ENCODE measurements around the gene DYNC1LI2. TPM values are rescaled to one million over a fixed set of nuclear protein-coding genes. Genes with fewer than 3 reads are reported as not detected.

DYNC1LI2 gene
- total RNA-seq, 1 experiment from 2014 or later = 45.7 TPM

GRCh38 chr16:66682271-66682670 is 69.1 kb downstream of the DYNC1LI2 start:
- peak; percentile 24 for DNase-seq (ENCODE audit: low read depth)
- in situ Hi-C loops (cut with HindIII; ENCODE audit: low pct_unique_long_range_greater_than_20kb, low sequenced_read_pairs) = no loop called here

GRCh38 chr16:66681676-66682075 is 69.7 kb downstream of the DYNC1LI2 start:
- in situ Hi-C loops (cut with HindIII; ENCODE audit: low pct_unique_long_range_greater_than_20kb, low sequenced_read_pairs) = no loop called here
- no peak for DNase-seq (ENCODE audit: low read depth)

DNA sequence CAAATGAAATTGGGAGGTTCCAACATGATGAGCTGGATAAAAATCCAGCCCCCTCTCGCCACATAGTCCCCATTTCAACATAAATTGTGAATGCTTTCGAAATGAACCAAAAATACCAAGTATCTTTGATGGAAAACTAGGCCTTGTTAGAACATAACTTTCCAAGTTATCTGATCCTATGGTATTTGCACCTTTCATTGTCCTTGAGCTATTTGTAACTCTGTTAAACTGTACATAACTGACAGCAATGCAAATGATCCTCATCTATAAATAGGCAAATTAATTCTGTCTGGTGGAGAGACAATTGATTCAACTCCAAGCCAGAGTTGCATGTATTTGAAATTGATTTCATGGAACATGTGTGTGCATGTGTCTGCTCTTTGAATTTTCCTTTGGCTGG is 73.1 kb downstream of the DYNC1LI2 start:
- in situ Hi-C loops (cut with HindIII; ENCODE audit: low pct_unique_long_range_greater_than_20kb, low sequenced_read_pairs) = no loop called here
- no peak for DNase-seq (ENCODE audit: low read depth)

DNA sequence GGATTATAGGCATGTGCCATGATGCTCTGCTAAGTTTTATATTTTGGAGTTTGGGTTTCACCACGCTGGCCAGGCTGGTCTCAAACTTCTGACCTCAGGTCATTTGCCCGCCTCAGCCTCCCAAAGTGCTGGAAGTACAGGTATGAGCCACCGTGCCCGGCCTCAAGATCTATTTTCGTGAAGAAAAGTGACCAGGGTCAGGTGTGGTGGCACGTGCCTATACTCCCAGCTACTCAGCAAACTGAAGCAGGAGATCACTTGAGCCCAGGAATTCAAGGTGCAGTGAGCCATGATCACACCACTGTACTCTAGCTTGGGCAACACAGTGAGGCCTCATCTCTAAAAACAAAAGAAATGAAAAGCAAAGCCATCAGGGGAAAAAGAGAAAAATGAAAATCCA is 73.6 kb downstream of the DYNC1LI2 start:
- in situ Hi-C loops (cut with HindIII; ENCODE audit: low pct_unique_long_range_greater_than_20kb, low sequenced_read_pairs) = no loop called here

GRCh38 chr16:66677179-66677578 is 74.2 kb downstream of the DYNC1LI2 start:
- in situ Hi-C loops (cut with HindIII; ENCODE audit: low pct_unique_long_range_greater_than_20kb, low sequenced_read_pairs) = no loop called here
- no peak for DNase-seq (ENCODE audit: low read depth)

More for the DNA sequence above, 73.6 kb downstream of the DYNC1LI2 start:
- DNase-seq (ENCODE audit: low read depth) = no peak

DNA sequence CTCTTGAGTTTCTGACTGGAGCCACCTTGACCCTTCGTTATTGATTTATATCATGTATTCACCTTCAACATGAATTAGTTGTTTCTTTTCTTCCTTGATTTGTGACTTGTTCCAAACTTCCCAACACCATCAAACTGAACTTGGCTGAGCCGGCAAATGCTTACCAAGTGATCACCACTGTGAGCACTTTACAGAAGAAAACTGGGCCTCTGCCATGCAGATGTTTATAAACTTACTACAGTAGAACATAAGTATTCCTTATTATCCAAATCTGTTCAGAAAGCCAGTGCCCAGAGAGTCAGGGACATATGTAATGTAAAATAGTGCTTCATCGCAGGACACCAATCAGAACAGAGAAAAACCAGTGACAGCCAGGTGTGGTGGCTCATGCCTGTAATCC is 74.8 kb downstream of the DYNC1LI2 start:
- in situ Hi-C loops (cut with HindIII; ENCODE audit: low pct_unique_long_range_greater_than_20kb, low sequenced_read_pairs) = no loop called here
- no peak for DNase-seq (ENCODE audit: low read depth)

- no peak for DNase-seq (ENCODE audit: low read depth)
Observed at GRCh38 chr16:66673691-66674090, 77.7 kb downstream of the DYNC1LI2 start.

More at GRCh38 chr16:66673691-66674090, 77.7 kb downstream of the DYNC1LI2 start:
- in situ Hi-C loops (cut with HindIII; ENCODE audit: low pct_unique_long_range_greater_than_20kb, low sequenced_read_pairs) = no loop called here

Other genes starting within 250 kb of the DYNC1LI2 start
- 18.2 and 20.6 TPM in 2 replicates for gene TK2, start 201.5 kb downstream of the DYNC1LI2 start, total RNA-seq (2014; rRNA removed; shearing (Covaris generic); ENCODE audit: low replicate concordance)
- gene CKLF, start 199.0 kb downstream of the DYNC1LI2 start, total RNA-seq (2014; rRNA removed; shearing (Covaris generic); ENCODE audit: low replicate concordance) = 128 and 135 TPM in 2 replicates
- gene CMTM1, start 185.2 kb downstream of the DYNC1LI2 start, total RNA-seq (2014; rRNA removed; shearing (Covaris generic); ENCODE audit: low replicate concordance) = 0.52 and 1.5 TPM in 2 replicates
- not detected in 2 replicates for gene CMTM2, start 172.1 kb downstream of the DYNC1LI2 start, total RNA-seq (2014; rRNA removed; shearing (Covaris generic); ENCODE audit: low replicate concordance)
- gene CMTM3, start 146.9 kb downstream of the DYNC1LI2 start, total RNA-seq (2014; rRNA removed; shearing (Covaris generic); ENCODE audit: low replicate concordance) = 46.9 and 68.3 TPM in 2 replicates
- 14.3 and 16.2 TPM in 2 replicates for gene CMTM4, start 54.9 kb downstream of the DYNC1LI2 start, total RNA-seq (2014; rRNA removed; shearing (Covaris generic); ENCODE audit: low replicate concordance)
- gene TERB1, start 50.0 kb upstream of the DYNC1LI2 start, total RNA-seq (2014; rRNA removed; shearing (Covaris generic); ENCODE audit: low replicate concordance) = not detected in 2 replicates
- gene NAE1, start 79.4 kb upstream of the DYNC1LI2 start, total RNA-seq (2014; rRNA removed; shearing (Covaris generic); ENCODE audit: low replicate concordance) = 87.0 and 133 TPM in 2 replicates
- not detected in 2 replicates for gene CA7, start 92.8 kb upstream of the DYNC1LI2 start, total RNA-seq (2014; rRNA removed; shearing (Covaris generic); ENCODE audit: low replicate concordance)
- gene PDP2, start 128.9 kb upstream of the DYNC1LI2 start, total RNA-seq (2014; rRNA removed; shearing (Covaris generic); ENCODE audit: low replicate concordance) = 2.5 and 3.1 TPM in 2 replicates
- gene CDH16, start 167.3 kb upstream of the DYNC1LI2 start, total RNA-seq (2014; rRNA removed; shearing (Covaris generic); ENCODE audit: low replicate concordance) = 33.9 and 56.1 TPM in 2 replicates
- 147 and 161 TPM in 2 replicates for gene RRAD, start 173.9 kb upstream of the DYNC1LI2 start, total RNA-seq (2014; rRNA removed; shearing (Covaris generic); ENCODE audit: low replicate concordance)
- gene CIAO2B, start 182.8 kb upstream of the DYNC1LI2 start, total RNA-seq (2014; rRNA removed; shearing (Covaris generic); ENCODE audit: low replicate concordance) = 191 and 225 TPM in 2 replicates
- 45.9 and 51.1 TPM in 2 replicates for gene CES2, start 183.9 kb upstream of the DYNC1LI2 start, total RNA-seq (2014; rRNA removed; shearing (Covaris generic); ENCODE audit: low replicate concordance)
- 1.8 and 2.2 TPM in 2 replicates for gene CES3, start 209.7 kb upstream of the DYNC1LI2 start, total RNA-seq (2014; rRNA removed; shearing (Covaris generic); ENCODE audit: low replicate concordance)
- 0.07 and 0.29 TPM in 2 replicates for gene CES4A, start 237.0 kb upstream of the DYNC1LI2 start, total RNA-seq (2014; rRNA removed; shearing (Covaris generic); ENCODE audit: low replicate concordance)